Putamen (tissue), 1 donor: ENCODE data around the gene BCAS2.

Experiments used
- DNase-seq: peaks from one replicate; pipeline ENCODE4 v3.0.0-alpha.2; 2016; ENCODE audit warnings: low spot score

The BCAS2 gene

GRCh38 chr1:114558544-114558943 is 22.9 kb downstream of the BCAS2 start:
- DNase-seq: no peak

DNA sequence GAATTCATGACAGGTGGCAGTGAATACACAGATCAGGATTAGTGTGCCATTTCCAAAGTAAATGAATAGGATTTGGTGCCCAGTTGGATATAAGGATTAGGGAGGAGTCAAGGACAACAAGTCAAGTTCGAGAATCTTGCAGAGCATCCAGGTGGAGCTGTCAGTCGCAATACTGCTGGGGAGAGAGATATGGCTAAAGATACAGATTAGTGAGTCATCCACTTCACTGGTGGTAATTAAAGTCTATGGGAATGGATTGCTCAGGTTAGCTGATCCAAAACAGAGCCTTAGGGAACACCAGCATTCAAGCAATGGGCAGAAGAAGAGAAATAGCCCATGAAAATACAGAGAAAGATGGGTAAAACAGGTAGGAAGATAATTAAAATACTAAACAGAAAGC is 26.8 kb downstream of the BCAS2 start:
- no peak for DNase-seq

GRCh38 chr1:114552106-114552639 is 29.2 kb downstream of the BCAS2 start:
- no peak for DNase-seq

DNA sequence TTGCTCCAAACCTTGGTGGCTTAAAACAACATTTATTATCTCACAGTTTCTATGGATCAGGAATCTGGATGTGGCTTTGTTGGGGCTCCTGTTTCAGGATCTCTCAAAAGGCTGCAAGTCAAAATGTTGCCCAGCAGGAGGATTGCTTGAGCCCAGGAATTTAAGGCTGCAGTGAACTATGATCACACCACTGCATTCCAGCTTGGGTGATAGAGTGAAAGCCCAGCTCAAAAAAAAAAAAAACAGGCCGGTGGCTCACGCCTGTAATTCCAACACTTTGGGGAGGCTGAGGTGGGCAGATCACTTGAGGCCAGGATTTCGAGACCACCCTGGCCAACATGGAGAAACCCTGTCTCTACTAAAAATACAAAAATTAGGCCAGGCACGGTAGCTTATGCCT is 30.0 kb downstream of the BCAS2 start:
- no peak for DNase-seq

- no peak for DNase-seq
Observed at GRCh38 chr1:114550336-114550735, 31.1 kb downstream of the BCAS2 start.

GRCh38 chr1:114549137-114549536 is 32.3 kb downstream of the BCAS2 start:
- no peak for DNase-seq

GRCh38 chr1:114547076-114547475 is 34.3 kb downstream of the BCAS2 start:
- DNase-seq: no peak

GRCh38 chr1:114545796-114546195 is 35.6 kb downstream of the BCAS2 start:
- DNase-seq: no peak

DNA sequence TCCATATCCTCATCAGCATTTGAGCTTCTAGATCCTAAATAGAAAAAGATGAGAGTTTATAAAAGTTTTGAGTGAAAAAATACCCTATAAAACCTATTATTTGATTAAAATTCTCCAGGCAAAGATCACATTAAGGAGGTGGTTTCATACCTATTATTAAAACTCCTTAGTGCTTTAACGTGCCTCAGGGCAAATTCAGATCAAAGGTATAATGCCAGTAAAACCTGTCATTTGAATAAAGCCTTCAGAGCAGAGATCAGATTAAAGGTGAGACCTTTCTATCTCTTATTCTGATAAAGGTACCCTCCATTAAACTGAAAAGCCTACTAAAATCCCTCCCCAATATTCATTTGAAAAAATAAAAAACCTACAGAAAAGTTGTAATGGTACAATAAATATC is 36.1 kb downstream of the BCAS2 start:
- DNase-seq: no peak

- no peak for DNase-seq
Observed at GRCh38 chr1:114540821-114541220, 40.6 kb downstream of the BCAS2 start.

DNA sequence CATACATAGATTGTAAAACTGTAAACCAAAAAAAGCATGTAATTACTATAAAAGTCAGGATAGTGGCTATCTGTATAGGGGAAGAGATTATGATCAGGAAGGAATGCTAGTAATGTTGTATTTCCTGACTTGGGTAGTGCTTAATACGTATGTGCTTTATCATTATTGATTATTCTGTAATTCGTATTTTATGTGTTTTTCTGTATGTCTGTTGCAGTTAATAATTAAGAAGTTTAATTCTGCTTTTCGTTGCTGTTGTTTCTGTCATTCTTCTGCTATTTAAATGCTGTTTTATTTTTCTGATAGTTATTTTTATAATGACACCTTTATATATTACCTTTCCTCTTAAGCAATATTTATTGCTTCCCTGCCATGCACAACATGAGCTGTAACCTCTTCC is 41.1 kb downstream of the BCAS2 start:
- no peak for DNase-seq

DNA sequence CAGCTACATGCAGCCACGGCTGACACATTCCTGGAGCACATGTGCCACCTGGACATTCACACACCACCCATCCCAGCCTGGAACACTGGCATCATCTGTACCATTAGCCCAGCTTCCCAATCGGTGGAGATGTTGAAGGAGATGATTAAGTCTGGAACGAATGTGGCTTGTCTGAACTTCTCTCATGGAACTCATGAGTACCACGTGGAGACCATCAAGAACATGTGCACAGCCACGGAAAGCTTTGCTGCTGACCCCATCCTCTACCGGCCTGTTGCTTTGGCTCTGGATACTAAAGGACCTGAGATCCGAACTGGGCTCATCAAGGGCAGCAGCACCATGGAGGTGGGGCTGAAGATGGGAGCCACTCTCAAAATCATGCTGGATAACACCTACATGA is 45.4 kb downstream of the BCAS2 start:
- DNase-seq: no peak

DNA sequence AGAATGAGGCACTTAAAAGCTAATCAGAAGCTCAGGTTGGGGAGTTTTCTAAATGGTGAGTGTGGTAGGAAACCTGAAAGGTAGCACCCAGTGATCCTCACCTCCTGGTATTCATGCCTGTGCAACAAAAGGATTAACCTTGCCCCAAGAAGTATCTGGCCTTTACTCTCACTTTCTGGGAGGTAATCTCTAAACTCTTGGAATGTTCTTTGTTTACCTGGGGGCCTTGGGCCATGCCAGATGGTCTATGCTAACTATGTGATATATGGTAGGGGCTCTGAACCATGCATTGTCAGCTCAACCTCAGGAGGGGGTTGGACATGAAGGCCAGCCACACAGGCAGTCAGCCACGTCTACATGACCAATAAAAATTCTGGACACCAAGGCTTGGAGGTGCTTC is 46.0 kb downstream of the BCAS2 start:
- DNase-seq: no peak

DNA sequence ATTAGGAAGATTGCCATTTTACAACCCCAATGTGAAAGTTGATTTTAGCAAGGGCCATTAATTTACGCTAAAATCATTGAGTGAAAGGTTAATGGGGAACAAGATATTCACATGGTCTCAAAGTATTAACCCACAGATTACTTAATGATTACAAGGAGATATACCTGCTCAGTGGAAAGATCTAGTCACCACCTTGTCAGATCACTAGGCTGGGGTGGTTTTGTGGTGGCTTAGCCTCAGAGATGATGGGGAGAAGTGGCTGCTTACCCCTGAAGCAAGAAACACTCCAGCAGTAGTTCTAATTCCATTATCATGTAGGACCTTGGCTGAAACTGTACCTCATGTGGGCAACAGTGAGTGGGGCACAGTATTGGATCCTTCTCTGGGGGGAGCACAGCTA is 50.3 kb downstream of the BCAS2 start:
- DNase-seq: no peak

DNA sequence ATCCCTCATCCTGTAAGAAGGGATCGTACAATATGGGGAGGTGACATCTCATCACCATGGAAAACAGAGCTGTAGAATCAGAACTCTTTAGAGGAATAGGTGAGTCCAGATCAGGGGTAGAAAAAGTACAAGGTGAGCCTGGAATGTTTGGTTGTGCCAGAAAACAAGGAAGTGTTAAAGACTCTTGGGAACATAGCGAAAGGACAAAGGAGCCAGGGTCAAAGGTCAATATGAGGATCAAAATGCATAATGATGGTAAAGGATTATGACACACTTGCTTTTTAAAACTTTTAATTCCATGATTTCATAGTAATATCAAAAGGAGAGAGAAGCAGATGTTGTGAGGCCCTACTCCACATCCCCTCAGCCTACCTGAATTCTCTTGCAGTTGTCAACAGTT is 51.2 kb downstream of the BCAS2 start:
- no peak for DNase-seq

- DNase-seq: no peak
Observed at GRCh38 chr1:114524944-114525343, 56.5 kb downstream of the BCAS2 start.

DNA sequence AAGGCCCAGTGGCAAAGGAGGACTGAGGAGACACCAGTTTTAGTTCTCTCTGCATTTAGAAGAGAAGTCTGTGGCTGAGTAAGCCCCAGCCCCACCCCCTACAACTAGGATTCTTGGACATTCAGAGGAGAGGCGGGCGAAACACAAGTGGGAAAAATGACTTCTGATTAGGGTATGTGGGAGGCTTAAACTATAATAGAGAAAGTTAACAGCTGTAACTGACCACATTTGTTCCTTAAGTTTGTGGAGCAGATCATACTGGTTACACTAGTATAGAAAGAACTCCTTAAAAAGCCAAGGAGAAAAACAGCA is 59.2 kb downstream of the BCAS2 start:
- DNase-seq: no peak

- no peak for DNase-seq
Observed at GRCh38 chr1:114521396-114522263, 59.8 kb downstream of the BCAS2 start.
